Measurements from ENCODE around the gene NCAM1. TPM values are rescaled to one million over a fixed set of nuclear protein-coding genes. Genes with fewer than 3 reads are reported as not detected.
A peak's percentile ranks its signal among the peaks of the same experiment; 100 is the strongest.
"Not testable (repeated sequence)": the region's sequence is repeated elsewhere in the genome, so short reads cannot be mapped to it uniquely, and the experiment has no call there.

The NCAM1 gene
- total and polyA plus RNA-seq, 4 experiments from 2014 or later: 0.39 TPM; not detected in 3

DNA sequence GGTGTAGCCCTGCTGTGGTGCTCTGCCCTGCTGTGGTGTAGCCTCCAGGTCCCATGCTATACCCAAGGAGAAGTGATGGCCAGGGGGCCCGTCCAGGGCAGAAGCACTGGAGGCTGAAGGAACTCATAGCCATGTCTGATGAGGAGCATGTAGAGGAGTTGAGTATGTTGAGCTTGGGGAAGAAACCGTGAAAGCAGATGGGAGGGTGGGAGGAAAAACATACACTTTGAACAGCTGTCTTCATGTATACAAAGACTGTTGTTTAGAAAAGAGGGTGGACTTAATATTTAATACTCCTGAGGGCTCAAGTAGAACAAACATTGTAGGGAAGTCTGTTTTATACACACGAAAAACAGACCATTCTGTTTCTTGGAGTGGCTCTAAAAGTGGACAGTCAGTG lies 326.6 kb downstream of the NCAM1 start:
- no peaks in the 10 kb centered on the region for H3K4me1 ChIP-seq (ENCODE audit: insufficient read depth, low read length)
- no peak overlapping the region for H3K4me3 Mint-ChIP-seq
- no peaks in the 10 kb centered on the region for H3K36me3 Mint-ChIP-seq
- no peaks in the 10 kb centered on the region for H3K27me3 ChIP-seq (ENCODE audit: insufficient read depth, low read length)
- no peaks in the 10 kb centered on the region for H3K4me1 Mint-ChIP-seq
- ChIA-PET CTCF (ENCODE audit: partially characterized antibody) (interaction anchor here (3.0 to 4.3 kb wide), 3 partner anchors 699 to 1007 kb away, joined by 23 to 50 read pairs (median 24); no protein-coding TSS in a partner anchor), POLR2A (ENCODE audit: partially characterized antibody) (no interaction called here)
- H3K27ac ChIP-seq (ENCODE audit: low read depth, low read length): no peak overlapping the region
- H3K27me3 Mint-ChIP-seq: no peaks in the 10 kb centered on the region
- H3K4me3 ChIP-seq (ENCODE audit: low read length in 2 of 2): no peak overlapping the region
- no peaks in the 10 kb centered on the region for H3K9me3 ChIP-seq (ENCODE audit: control insufficient read depth in 1 of 2, low read length in 2 of 2)
- no peak overlapping the region for H3K27ac Mint-ChIP-seq
- intact Hi-C loops (cut with micrococcal nuclease): no loop called here
- no peak for DNase-seq
- H3K36me3 ChIP-seq (ENCODE audit: insufficient read depth, low read length): no peaks in the 10 kb centered on the region
- H3K9me3 Mint-ChIP-seq: no peaks in the 10 kb centered on the region

GRCh38 chr11:113288286-113288863 lies 327.2 kb downstream of the NCAM1 start:
- Mint-ChIP-seq H3K27ac (no peak overlapping the region), H3K4me3 (no peak overlapping the region), H3K36me3 (no peaks in the 10 kb centered on the region), H3K9me3 (no peaks in the 10 kb centered on the region), H3K27me3 (no peaks in the 10 kb centered on the region), H3K4me1 (no peaks in the 10 kb centered on the region)
- intact Hi-C loops (cut with micrococcal nuclease): no loop called here
- ChIA-PET CTCF (ENCODE audit: partially characterized antibody) (interaction anchor here (1.1 to 4.3 kb wide), 10 partner anchors 11 to 1176 kb away, joined by 3 to 50 read pairs (median 14); no protein-coding TSS in a partner anchor), POLR2A (ENCODE audit: partially characterized antibody) (no interaction called here)
- Histone ChIP-seq H3K9me3 (ENCODE audit: control insufficient read depth in 1 of 2, low read length in 2 of 2) (no peaks in the 10 kb centered on the region), H3K27ac (ENCODE audit: low read depth, low read length) (no peak overlapping the region), H3K27me3 (ENCODE audit: insufficient read depth, low read length) (no peaks in the 10 kb centered on the region), H3K4me3 (ENCODE audit: low read length in 2 of 2) (no peak overlapping the region), H3K4me1 (ENCODE audit: insufficient read depth, low read length) (no peaks in the 10 kb centered on the region), H3K36me3 (ENCODE audit: insufficient read depth, low read length) (no peaks in the 10 kb centered on the region)
- no peak for DNase-seq

DNA sequence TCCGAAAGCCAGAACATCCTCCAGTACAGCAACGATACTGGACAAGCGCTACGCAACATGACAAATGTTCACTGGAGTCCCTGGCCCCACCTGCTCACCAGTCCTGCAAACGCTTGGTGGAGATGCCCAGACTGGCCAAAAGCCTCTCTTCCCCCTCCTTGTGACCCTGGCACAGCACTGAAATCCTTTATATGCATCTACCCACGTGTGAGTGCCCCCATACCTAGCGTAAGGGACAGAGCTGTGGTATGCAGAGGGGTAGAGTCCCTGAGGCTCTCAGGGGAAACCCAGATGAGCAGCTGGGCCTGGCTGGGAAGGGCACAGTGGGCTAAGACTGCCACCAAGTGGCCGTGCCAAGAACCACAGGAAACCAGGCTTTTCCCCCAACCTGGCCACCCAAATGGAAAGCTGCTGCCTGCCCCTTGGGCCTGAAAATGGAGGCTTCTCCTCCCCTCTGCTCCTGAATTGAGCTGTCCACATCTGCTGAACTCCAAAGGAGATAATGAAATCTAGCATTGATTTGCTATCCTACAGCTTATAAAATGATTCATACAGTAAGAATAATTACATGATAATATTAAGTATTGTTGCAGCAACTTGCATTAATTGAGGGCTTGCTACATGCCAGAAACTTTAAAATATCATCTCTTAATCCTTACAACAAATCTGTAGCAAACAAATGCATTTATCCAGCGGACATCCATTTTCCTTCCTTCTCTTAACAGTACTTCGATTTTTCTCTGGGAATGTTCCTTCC lies 328.4 kb downstream of the NCAM1 start:
- ChIA-PET POLR2A (ENCODE audit: partially characterized antibody) (interaction anchor here (1.0 kb wide), 1 partner anchor 701 kb away, joined by 4 read pairs; no protein-coding TSS in a partner anchor), CTCF (ENCODE audit: partially characterized antibody) (interaction anchor here (0.6 to 4.3 kb wide), 27 partner anchors 10 to 1177 kb away, joined by 3 to 50 read pairs (median 4); no protein-coding TSS in a partner anchor)
- H3K9me3 ChIP-seq (ENCODE audit: control insufficient read depth in 1 of 2, low read length in 2 of 2): no peaks in the 10 kb centered on the region
- H3K27me3 Mint-ChIP-seq: peaks cover 4% of the 10 kb centered on the region in 2 donors
- H3K4me1 Mint-ChIP-seq: no peaks in the 10 kb centered on the region
- H3K27ac Mint-ChIP-seq: no peak overlapping the region
- no peak overlapping the region for H3K4me3 Mint-ChIP-seq
- DNase-seq: peak; percentile 59 to 65 (median 62)
- intact Hi-C loops (cut with micrococcal nuclease): loop anchor here (1.0 kb wide), 2 partner anchors 701 to 999 kb away; no protein-coding TSS in a partner anchor
- H3K27ac ChIP-seq (ENCODE audit: low read depth, low read length): no peak overlapping the region
- no peak overlapping the region for H3K4me3 ChIP-seq (ENCODE audit: low read length in 2 of 2)
- no peaks in the 10 kb centered on the region for H3K36me3 Mint-ChIP-seq
- no peaks in the 10 kb centered on the region for H3K27me3 ChIP-seq (ENCODE audit: insufficient read depth, low read length)
- H3K36me3 ChIP-seq (ENCODE audit: insufficient read depth, low read length): no peaks in the 10 kb centered on the region
- H3K9me3 Mint-ChIP-seq: no peaks in the 10 kb centered on the region
- no peaks in the 10 kb centered on the region for H3K4me1 ChIP-seq (ENCODE audit: insufficient read depth, low read length)

DNA sequence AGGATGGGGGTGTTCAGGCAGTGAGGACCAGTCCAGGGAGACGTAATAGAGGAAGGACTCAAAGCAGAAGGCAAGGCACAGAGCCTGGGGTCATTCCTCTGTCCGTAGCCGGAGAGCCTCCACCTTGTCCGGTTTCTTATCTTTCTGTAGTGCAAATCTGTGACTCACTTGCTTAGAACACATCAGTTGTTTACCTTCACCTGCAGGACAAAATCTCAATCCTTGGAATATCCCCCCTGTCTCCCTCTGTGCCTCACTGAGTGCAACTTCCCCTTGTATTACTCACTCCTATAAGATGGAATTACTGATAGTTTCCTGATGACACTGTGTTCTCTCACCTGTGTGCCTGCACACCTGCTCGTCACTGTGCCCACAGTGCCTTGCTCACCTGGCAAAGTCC lies 332.7 kb downstream of the NCAM1 start:
- Mint-ChIP-seq H3K4me3 (no peak overlapping the region), H3K27ac (no peak overlapping the region), H3K27me3 (peaks cover 16 to 17% of the 10 kb centered on the region in 2 donors), H3K4me1 (no peaks in the 10 kb centered on the region), H3K36me3 (no peaks in the 10 kb centered on the region), H3K9me3 (no peaks in the 10 kb centered on the region)
- ChIA-PET POLR2A (ENCODE audit: partially characterized antibody) (no interaction called here), CTCF (ENCODE audit: partially characterized antibody) (no interaction called here)
- no peak for DNase-seq
- no peak overlapping the region for H3K4me3 ChIP-seq (ENCODE audit: low read length in 2 of 2)
- no peaks in the 10 kb centered on the region for H3K9me3 ChIP-seq (ENCODE audit: control insufficient read depth in 1 of 2, low read length in 2 of 2)
- H3K4me1 ChIP-seq (ENCODE audit: insufficient read depth, low read length): no peaks in the 10 kb centered on the region
- H3K36me3 ChIP-seq (ENCODE audit: insufficient read depth, low read length): no peaks in the 10 kb centered on the region
- peaks cover 4% of the 10 kb centered on the region for H3K27me3 ChIP-seq (ENCODE audit: insufficient read depth, low read length)
- no peak overlapping the region for H3K27ac ChIP-seq (ENCODE audit: low read depth, low read length)
- intact Hi-C loops (cut with micrococcal nuclease): no loop called here

- intact Hi-C loops (cut with micrococcal nuclease): no loop called here
- CTCF ChIA-PET (ENCODE audit: partially characterized antibody): interaction anchor here (0.9 to 3.3 kb wide), 2 partner anchors 10 to 17 kb away, joined by 3 to 16 read pairs; no protein-coding TSS in a partner anchor
- H3K4me1 Mint-ChIP-seq: no peaks in the 10 kb centered on the region
- peaks cover 19 to 21% of the 10 kb centered on the region in 2 donors for H3K27me3 Mint-ChIP-seq
- H3K9me3 Mint-ChIP-seq: no peaks in the 10 kb centered on the region
- no peak overlapping the region for H3K4me3 Mint-ChIP-seq
- Histone ChIP-seq H3K36me3 (ENCODE audit: insufficient read depth, low read length) (no peaks in the 10 kb centered on the region), H3K4me3 (ENCODE audit: low read length in 2 of 2) (no peak overlapping the region), H3K27me3 (ENCODE audit: insufficient read depth, low read length) (peaks cover 4% of the 10 kb centered on the region), H3K27ac (ENCODE audit: low read depth, low read length) (no peak overlapping the region), H3K4me1 (ENCODE audit: insufficient read depth, low read length) (no peaks in the 10 kb centered on the region), H3K9me3 (ENCODE audit: control insufficient read depth in 1 of 2, low read length in 2 of 2) (no peaks in the 10 kb centered on the region)
- no peak overlapping the region for H3K27ac Mint-ChIP-seq
- no peaks in the 10 kb centered on the region for H3K36me3 Mint-ChIP-seq
- DNase-seq: no peak
- POLR2A ChIA-PET (ENCODE audit: partially characterized antibody): no interaction called here
Observed at GRCh38 chr11:113295993-113296392, 334.8 kb downstream of the NCAM1 start.

- intact Hi-C loops (cut with micrococcal nuclease): no loop called here
- no peak overlapping the region for H3K27ac Mint-ChIP-seq
Observed at GRCh38 chr11:113296447-113297205, 335.4 kb downstream of the NCAM1 start.

GRCh38 chr11:113298496-113298895 lies 337.3 kb downstream of the NCAM1 start:
- H3K27ac Mint-ChIP-seq; H3K36me3 ChIP-seq (ENCODE audit: insufficient read depth, low read length); H3K36me3 Mint-ChIP-seq; POLR2A ChIA-PET (ENCODE audit: partially characterized antibody); DNase-seq; H3K27ac ChIP-seq (ENCODE audit: low read depth, low read length); intact Hi-C loops (cut with micrococcal nuclease); H3K9me3 ChIP-seq (ENCODE audit: control insufficient read depth in 1 of 2, low read length in 2 of 2); H3K4me3 ChIP-seq (ENCODE audit: low read length in 2 of 2); H3K27me3 ChIP-seq (ENCODE audit: insufficient read depth, low read length); H3K4me1 ChIP-seq (ENCODE audit: insufficient read depth, low read length); H3K4me1 Mint-ChIP-seq; H3K4me3 Mint-ChIP-seq; H3K9me3 Mint-ChIP-seq: not testable (repeated sequence)
- H3K27me3 Mint-ChIP-seq: peaks cover 25% of the 10 kb centered on the region in 2 donors
- CTCF ChIA-PET (ENCODE audit: partially characterized antibody): interaction anchor here (1.1 to 2.1 kb wide), 3 partner anchors 9 to 1083 kb away, joined by 3 to 15 read pairs (median 3); no protein-coding TSS in a partner anchor

More at GRCh38 chr11:113296447-113297205, 335.4 kb downstream of the NCAM1 start:
- H3K36me3 Mint-ChIP-seq: no peaks in the 10 kb centered on the region
- no peak overlapping the region for H3K27ac ChIP-seq (ENCODE audit: low read depth, low read length)
- H3K4me1 Mint-ChIP-seq: no peaks in the 10 kb centered on the region
- H3K4me3 Mint-ChIP-seq: no peak overlapping the region
- H3K27me3 ChIP-seq (ENCODE audit: insufficient read depth, low read length): peaks cover 4% of the 10 kb centered on the region
- no peaks in the 10 kb centered on the region for H3K4me1 ChIP-seq (ENCODE audit: insufficient read depth, low read length)
- no peaks in the 10 kb centered on the region for H3K36me3 ChIP-seq (ENCODE audit: insufficient read depth, low read length)
- no peaks in the 10 kb centered on the region for H3K9me3 ChIP-seq (ENCODE audit: control insufficient read depth in 1 of 2, low read length in 2 of 2)
- H3K27me3 Mint-ChIP-seq: peaks cover 20 to 23% of the 10 kb centered on the region in 2 donors
- no peak overlapping the region for H3K4me3 ChIP-seq (ENCODE audit: low read length in 2 of 2)
- ChIA-PET POLR2A (ENCODE audit: partially characterized antibody) (no interaction called here), CTCF (ENCODE audit: partially characterized antibody) (interaction anchor here (0.9 to 3.3 kb wide), 3 partner anchors 10 to 17 kb away, joined by 3 to 16 read pairs (median 3); no protein-coding TSS in a partner anchor)
- DNase-seq: no peak
- no peaks in the 10 kb centered on the region for H3K9me3 Mint-ChIP-seq

All from CD4-positive, alpha-beta memory T cell (primary cell).